GM18520 (cell line): ENCODE measurements around the gene NPIPA5.
"Not testable (repeated sequence)": the region's sequence is repeated elsewhere in the genome, so short reads cannot be mapped to it uniquely, and the experiment has no call there.

ENCODE experiments used
- ATAC-seq: cut with Tn5 transposase; IDR thresholded peaks from one replicate; pipeline ENCODE4 v1.9.1; 2021; ENCODE audit not compliant: unreplicated experiment

Gene NPIPA5

DNA sequence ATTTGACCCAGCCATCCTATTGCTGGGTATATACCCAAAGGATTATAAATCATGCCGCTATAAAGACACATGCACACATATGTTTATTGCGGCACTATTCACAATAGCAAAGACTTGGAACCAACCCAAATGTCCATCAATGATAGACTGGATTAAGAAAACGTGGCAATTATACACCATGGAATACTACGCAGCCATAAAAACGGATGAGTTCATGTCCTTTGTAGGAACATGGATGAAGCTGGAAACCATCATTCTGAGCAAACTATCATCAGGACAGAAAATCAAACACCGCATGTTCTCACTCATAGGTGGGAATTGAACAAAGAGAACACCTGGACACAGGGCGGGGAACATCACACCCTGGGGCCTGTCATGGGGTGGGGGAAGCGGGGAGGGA, 14.9 kb upstream of the NPIPA5 start:
- ATAC-seq, result not testable (repeated sequence)

- ATAC-seq, result not testable (repeated sequence)
Observed at GRCh38 chr16:15389916-15390315, 11.8 kb upstream of the NPIPA5 start.

- not testable (repeated sequence) for ATAC-seq
Observed at GRCh38 chr16:15388060-15388459, 10.0 kb upstream of the NPIPA5 start.

- not testable (repeated sequence) for ATAC-seq
Observed at GRCh38 chr16:15382810-15383209, 4.7 kb upstream of the NPIPA5 start.

GRCh38 chr16:15357495-15357894, 20.6 kb downstream of the NPIPA5 start:
- not testable (repeated sequence) for ATAC-seq

GRCh38 chr16:15354846-15355245, 23.2 kb downstream of the NPIPA5 start:
- not testable (repeated sequence) for ATAC-seq

DNA sequence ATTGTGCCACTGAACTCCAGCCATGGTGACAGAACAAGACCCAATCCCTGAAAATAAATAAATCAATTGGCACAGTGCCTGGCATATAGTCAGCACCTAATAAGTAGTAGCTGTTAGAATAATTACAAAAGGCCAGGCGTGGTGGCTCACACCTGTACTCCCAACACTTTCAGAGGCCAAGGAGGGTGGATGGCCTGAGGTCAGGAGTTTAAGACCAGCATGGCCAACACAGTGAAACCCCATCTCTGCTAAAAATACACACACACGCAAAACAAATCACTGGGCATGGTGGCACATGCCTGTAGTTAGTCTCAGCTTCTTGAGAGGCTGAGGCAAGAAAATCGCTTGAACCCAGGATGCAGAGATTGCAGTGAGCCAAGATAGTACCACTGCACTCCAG, 25.2 kb downstream of the NPIPA5 start:
- ATAC-seq, result not testable (repeated sequence)

DNA sequence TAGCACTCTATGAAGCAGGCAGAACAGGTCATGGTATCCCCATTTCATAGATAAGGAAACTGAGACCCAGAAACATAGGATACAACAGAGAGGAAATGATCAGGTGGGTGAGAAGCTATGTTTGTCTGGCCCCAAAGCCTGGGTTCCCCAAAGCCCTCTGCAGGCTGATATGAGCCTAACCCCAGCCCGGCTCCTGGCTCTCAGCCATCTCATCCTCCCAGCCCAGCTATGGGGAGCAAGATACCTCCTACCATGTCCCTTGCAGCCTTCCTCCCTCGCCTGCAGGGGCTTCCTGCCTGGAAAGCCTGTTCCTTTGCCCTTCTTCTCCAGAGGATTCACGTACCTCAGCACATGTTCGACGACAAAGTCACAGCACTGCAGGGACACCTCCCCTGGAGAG, 26.3 kb downstream of the NPIPA5 start:
- not testable (repeated sequence) for ATAC-seq

DNA sequence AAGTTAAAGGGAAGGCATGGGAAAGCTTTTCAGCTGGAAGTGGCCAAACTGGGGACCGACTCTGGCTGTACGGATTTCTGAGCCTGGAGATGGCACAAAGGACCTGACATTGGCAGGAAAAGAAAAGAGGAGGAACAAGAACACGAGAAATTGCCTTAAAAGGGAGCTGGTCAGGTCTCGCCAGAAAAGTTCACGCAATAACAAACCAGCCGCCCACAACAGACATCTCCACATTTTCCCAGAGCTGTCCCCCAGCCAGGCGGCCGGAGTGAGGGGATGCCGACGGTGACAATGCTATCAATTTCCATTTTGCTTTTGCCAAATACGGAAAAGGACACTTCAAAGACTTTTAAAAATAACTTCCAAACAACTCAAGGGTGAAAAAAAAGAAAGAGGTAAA, 26.8 kb downstream of the NPIPA5 start:
- ATAC-seq, result not testable (repeated sequence)

- not testable (repeated sequence) for ATAC-seq
Observed at GRCh38 chr16:15348721-15349120, 29.4 kb downstream of the NPIPA5 start.

DNA sequence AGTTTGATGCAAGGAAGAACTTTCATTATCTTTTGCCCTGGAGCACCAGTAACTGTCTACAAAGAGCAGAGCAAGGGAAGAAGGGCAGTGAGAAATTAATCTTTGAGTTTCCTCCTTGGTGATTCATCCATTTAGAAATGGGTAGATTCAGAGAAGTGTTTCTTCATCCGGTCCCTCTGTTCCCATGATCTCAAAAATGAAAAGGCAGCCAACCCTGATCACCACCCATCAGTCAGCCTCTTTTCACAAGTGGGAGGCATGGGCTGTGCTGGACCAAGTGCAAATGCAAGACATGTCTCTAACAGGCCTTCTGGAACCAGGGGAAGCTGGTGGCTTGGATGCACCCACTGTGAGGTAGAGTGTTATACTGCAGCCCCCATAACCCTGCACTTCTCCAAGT, 35.8 kb downstream of the NPIPA5 start:
- not testable (repeated sequence) for ATAC-seq

GRCh38 chr16:15338986-15339385, 39.1 kb downstream of the NPIPA5 start:
- not testable (repeated sequence) for ATAC-seq

GRCh38 chr16:15337974-15338605, 40.0 kb downstream of the NPIPA5 start:
- not testable (repeated sequence) for ATAC-seq

DNA sequence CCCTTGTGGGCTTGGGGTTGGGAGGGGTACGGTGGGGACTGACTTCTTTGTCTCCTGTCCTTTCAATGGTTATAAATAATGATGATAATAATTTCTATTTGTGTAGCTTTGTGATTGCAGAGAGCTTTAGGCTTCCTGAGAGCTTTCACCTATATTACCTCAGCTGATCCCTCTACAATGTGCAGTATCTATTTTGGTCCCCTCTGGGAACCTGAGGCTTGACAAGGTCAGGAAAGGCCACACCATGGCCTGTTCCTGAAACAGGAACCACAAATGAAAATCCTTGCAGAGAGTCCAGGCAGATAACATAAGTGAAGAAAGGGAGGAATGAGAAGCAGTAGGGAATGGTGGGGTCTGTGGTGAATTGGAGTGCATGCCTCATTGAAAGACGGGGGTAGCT, 42.5 kb downstream of the NPIPA5 start:
- not testable (repeated sequence) for ATAC-seq

DNA sequence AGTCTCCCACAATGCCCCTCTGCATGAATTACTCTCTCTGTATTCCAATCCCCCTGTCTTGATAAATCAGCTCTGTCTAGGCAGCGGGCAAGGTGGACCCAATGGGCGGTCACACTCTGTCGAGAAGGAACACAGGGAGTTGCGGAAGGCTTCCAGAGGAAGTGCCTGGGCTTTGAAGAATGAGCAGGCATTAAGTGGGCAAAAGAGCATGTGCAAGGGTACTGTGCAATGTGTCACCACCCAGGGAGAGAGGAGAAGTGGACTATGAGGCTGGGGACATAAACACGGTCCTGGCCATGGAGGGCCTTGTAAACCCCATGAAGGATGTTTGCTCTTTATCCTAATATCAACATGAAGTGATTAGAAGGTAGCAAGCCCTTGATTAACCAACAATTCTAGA, 44.1 kb downstream of the NPIPA5 start:
- not testable (repeated sequence) for ATAC-seq

DNA sequence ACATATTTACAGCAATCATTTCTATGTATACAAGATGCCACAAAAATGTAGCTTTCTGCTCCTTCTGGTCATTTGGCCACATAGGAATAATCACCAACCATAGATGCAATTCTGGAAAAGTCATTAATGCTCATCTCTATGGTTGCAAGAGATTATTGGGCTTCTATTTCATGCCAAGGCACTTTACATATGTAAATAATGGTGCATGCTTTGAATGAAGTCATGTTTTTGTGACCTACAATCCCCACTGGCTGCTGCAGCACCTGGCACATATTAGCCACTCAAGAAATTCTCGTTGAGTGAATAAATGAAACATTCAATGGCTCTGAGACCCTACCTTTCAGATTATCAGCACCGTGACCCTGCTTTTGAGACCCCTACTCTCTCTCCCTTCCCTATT, 47.1 kb downstream of the NPIPA5 start:
- not testable (repeated sequence) for ATAC-seq

DNA sequence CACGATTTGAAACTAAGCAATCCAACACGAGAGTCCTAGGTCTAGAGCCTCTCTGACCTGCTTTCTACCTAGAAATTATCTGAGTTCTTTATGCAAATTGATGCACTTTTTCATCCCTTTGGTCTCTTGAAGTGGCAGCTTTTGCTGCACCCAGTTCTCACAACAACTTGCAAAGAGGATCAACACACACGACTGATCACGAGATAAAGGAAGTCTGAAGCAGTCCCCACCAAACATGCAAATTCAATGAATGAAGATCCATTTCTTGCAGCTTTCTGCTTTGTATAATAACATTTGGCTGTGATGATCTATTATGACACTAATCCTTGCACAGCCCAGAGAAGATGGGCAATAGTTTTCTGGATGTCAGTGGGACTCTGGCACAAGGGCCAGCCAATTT, 53.1 kb downstream of the NPIPA5 start:
- not testable (repeated sequence) for ATAC-seq

DNA sequence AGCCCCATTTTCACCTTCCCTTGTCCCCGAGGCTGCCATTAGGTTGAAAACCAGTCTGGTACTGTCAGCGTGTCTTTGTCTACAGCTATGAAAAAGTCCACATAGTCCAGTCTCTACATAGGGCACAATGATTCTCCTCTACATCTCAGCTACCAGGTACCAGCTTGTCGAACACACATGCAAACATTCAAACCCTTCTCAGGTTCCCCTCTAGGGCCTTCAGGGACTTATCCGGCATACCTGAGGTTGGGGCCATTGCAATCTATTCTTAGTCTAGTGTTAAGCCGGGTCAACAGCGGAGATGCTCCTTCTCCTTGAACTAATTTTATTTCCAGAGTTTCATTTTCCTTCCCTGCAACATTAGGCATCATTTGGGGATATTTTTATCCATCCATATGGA, 54.7 kb downstream of the NPIPA5 start:
- ATAC-seq, result not testable (repeated sequence)

DNA sequence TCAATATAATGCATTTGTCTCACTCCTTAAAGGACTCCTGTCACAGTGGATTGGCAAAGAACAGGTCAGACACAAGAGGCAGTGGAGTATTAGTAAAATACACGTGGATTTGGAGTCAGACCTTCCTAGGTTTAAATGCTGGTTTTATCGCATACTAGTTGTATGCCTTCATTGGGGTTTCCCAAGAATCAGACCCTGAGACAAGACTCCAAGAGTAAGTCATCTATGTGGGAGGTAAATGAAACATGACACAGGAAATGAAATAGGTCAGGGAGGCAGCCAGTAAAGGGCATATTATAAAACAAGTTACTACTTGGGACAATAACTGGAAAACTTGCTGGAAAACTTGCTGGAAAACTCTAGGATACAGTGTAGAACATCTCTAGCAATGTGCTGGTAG, 56.9 kb downstream of the NPIPA5 start:
- ATAC-seq, result not testable (repeated sequence)

DNA sequence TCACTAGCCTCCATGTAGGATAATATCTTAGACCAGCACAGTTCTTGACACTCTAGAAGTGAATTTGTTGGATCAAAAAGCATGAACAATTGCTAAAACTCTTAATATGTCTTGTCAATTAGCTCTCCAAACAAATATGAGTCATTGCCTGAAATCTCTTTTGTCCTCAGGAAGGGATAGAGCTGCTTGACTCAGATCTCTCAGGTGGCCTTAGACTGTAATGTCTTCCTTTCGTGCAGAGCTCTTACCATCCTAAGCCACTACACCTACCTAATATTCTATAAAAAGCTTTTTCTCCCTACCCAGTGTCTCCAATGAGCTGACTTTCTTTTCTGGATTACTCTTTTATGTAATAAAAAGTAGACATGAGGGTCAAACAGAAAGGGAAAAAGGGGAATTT, 63.5 kb downstream of the NPIPA5 start:
- not testable (repeated sequence) for ATAC-seq
